Activated B cell treated with CpG ODN at 0.5 μM for 24 hours (primary cell): ENCODE results near the gene NDUFV2. TPM values are rescaled to one million over a fixed set of nuclear protein-coding genes. Genes with fewer than 3 reads are reported as not detected.
"Not testable (repeated sequence)": the region's sequence is repeated elsewhere in the genome, so short reads cannot be mapped to it uniquely, and the experiment has no call there.

Source experiments
- ATAC-seq: fragments of 200-7000 bp; cut with Tn5 transposase; one replicate; pipeline ENCODE4 v1.10.0; 2021; ENCODE audit warnings: low read depth, mild to moderate bottlenecking, moderate library complexity
- CTCF ChIA-PET: fragments of 350-600 bp; sonication (Branson Sonifier 250); formaldehyde crosslinking; loops from one replicate; lab custom pipeline; 2021; ENCODE audit warnings: antibody characterized with exemption; lab: Charles Lee
- POLR2A ChIA-PET: fragments of 350-600 bp; sonication (Branson Sonifier 250); formaldehyde crosslinking; loops from one replicate; lab custom pipeline; 2021; ENCODE audit warnings: antibody characterized with exemption; lab: Charles Lee
- DNase-seq: peaks from one replicate; pipeline ENCODE4 v3.0.0; 2022
- H3K27ac Mint-ChIP-seq: one replicate; pipeline ENCODE4 v1.8.0; 2020; ENCODE audit warnings: mixed read lengths
- H3K27me3 Mint-ChIP-seq: one replicate; pipeline ENCODE4 v1.8.0; 2021; ENCODE audit warnings: mixed read lengths
- H3K36me3 Mint-ChIP-seq: one replicate; pipeline ENCODE4 v1.8.0; 2021; ENCODE audit warnings: low read depth, mixed read lengths
- H3K4me1 Mint-ChIP-seq: one replicate; pipeline ENCODE4 v1.8.0; 2021; ENCODE audit warnings: mixed read lengths
- H3K4me3 Mint-ChIP-seq: one replicate; pipeline ENCODE4 v1.8.0; 2020; ENCODE audit warnings: mild to moderate bottlenecking, mixed read lengths
- H3K9me3 Mint-ChIP-seq: one replicate; pipeline ENCODE4 v1.8.0; 2020; ENCODE audit warnings: mixed read lengths
- intact Hi-C: fragments of 100-400 bp; cut with micrococcal nuclease; formaldehyde crosslinking; loops from one replicate; pipeline ENCODE4 v1.15.1; 2024
- total RNA-seq: library from RNA; stranded (reverse); gene quantifications from 2 replicates; pipeline ENCODE4 v1.2.3, GENCODE V29; 2022
- TF ChIP-seq, protein P1 (sequence below): fragments of 200-600 bp; IDR thresholded peaks from one replicate; pipeline ENCODE4 v1.8.0; 2022; ENCODE audit warnings: antibody characterized with exemption, mild to moderate bottlenecking

The NDUFV2 gene
- total RNA-seq, 1 donor from 2014 or later = 168 TPM

DNA sequence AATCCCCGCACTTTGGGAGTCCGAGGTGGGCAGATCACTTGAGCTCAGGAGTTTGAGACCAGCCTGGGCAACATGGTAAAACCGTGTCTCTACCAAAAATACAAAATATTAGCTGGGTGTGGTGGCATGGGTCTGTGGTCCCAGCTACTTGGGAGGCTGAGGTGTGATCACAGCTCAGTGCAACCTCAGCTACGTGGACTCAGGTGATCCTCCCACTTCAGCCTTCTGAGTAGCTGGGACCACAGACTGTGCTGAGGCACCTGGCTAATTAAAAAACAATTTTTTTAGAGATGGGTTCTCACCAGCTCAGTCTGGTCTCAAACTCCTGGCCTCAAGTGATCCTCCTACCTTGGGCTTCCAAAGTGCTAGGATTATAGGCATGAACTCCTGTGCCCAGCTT, 57.5 kb downstream of the NDUFV2 start:
- H3K4me1 Mint-ChIP-seq = peaks cover 43% of the 10 kb centered on the region
- no peak for ATAC-seq

DNA sequence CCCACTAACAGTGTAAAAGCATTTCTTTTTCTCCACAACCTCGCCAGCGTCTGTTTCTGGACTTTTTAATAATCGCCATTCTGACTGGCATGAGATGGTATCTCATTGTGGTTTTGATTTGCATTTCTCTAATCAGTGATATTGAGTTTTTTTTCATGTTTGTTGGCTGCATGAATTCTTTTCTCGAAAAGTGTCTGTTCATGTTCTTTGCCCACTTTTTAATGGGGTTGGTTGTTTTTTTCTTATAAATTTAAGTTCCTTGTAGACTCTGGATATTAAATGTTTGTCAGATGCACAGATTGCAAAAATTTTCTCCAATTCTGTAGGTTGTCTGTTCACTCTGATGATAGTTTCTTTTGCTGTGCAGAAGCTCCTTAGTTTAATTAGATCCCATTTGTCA, 60.2 kb downstream of the NDUFV2 start:
- H3K4me3 Mint-ChIP-seq, CTCF ChIA-PET, ATAC-seq, H3K27ac Mint-ChIP-seq, H3K27me3 Mint-ChIP-seq, DNase-seq, intact Hi-C loops: not testable (repeated sequence)
- H3K9me3 Mint-ChIP-seq = peaks cover 19% of the 10 kb centered on the region
- peaks cover 32% of the 10 kb centered on the region for H3K4me1 Mint-ChIP-seq
- H3K36me3 Mint-ChIP-seq = peaks cover 44% of the 10 kb centered on the region
- POLR2A ChIA-PET = interaction anchor here (0.6 kb wide), 1 partner anchor 20 kb away, joined by 4 read pairs; no protein-coding TSS in a partner anchor

More for the DNA sequence above, 57.5 kb downstream of the NDUFV2 start:
- peaks cover 54% of the 10 kb centered on the region for H3K36me3 Mint-ChIP-seq
- H3K27me3 Mint-ChIP-seq = no peaks in the 10 kb centered on the region
- no peak overlapping the region for H3K27ac Mint-ChIP-seq
- intact Hi-C loops = no loop called here
- H3K4me3 Mint-ChIP-seq = no peak overlapping the region
- TF ChIP-seq, protein P1, sequence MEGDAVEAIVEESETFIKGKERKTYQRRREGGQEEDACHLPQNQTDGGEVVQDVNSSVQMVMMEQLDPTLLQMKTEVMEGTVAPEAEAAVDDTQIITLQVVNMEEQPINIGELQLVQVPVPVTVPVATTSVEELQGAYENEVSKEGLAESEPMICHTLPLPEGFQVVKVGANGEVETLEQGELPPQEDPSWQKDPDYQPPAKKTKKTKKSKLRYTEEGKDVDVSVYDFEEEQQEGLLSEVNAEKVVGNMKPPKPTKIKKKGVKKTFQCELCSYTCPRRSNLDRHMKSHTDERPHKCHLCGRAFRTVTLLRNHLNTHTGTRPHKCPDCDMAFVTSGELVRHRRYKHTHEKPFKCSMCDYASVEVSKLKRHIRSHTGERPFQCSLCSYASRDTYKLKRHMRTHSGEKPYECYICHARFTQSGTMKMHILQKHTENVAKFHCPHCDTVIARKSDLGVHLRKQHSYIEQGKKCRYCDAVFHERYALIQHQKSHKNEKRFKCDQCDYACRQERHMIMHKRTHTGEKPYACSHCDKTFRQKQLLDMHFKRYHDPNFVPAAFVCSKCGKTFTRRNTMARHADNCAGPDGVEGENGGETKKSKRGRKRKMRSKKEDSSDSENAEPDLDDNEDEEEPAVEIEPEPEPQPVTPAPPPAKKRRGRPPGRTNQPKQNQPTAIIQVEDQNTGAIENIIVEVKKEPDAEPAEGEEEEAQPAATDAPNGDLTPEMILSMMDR = no peak
- ChIA-PET POLR2A (interaction anchor here (0.7 to 2.1 kb wide), 2 partner anchors 23 to 56 kb away, joined by 3 to 5 read pairs; partner anchors contain the start of gene ANKRD12), CTCF (no interaction called here)
- no peak for DNase-seq
- peaks cover 18% of the 10 kb centered on the region for H3K9me3 Mint-ChIP-seq

DNA sequence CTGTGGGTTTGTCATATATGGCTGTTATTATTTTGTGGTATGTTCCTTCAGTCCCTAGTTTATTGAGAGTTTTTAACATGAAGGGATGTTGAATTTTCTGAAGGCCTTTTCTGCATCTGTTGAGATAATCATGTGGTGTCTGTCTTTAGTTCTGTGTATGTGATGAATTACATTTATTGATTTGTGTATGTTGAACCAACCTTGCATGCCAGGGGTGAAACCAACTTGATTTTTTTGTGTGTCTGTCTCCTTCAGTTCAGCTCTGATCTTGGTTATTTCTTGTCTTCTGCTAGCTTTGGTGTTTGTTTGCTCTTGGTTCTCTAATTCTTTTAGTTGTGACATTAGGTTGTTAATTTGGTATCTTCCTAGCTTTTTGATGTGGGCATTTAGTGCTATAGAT, 61.6 kb downstream of the NDUFV2 start:
- peaks cover 32% of the 10 kb centered on the region for H3K4me1 Mint-ChIP-seq
- DNase-seq, ATAC-seq, H3K4me3 Mint-ChIP-seq, H3K27me3 Mint-ChIP-seq, H3K27ac Mint-ChIP-seq, CTCF ChIA-PET: not testable (repeated sequence)
- peaks cover 44% of the 10 kb centered on the region for H3K36me3 Mint-ChIP-seq
- POLR2A ChIA-PET = interaction anchor here (0.6 kb wide), 2 partner anchors 8 to 22 kb away, joined by 3 read pairs; no protein-coding TSS in a partner anchor
- intact Hi-C loops = loop anchor here (2.0 kb wide), 1 partner anchor 13 kb away; no protein-coding TSS in a partner anchor
- H3K9me3 Mint-ChIP-seq = peaks cover 19% of the 10 kb centered on the region

DNA sequence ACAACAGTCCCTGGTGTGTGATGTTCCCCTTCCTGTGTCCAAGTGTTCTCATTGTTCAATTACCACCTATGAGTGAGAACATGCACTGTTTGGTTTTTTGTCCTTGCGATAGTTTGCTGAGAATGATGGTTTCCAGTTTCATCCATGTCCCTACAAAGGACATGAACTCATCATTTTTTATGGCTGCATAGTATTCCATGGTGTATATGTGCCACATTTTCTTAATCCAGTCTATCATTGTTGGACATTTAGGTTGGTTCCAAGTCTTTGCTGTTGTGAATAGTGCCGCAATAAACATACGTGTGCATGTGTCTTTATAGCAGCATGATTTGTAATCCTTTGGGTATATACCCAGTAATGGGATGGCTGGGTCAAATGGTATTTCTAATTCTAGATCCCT, 63.4 kb downstream of the NDUFV2 start:
- DNase-seq, H3K4me3 Mint-ChIP-seq, H3K27ac Mint-ChIP-seq, H3K27me3 Mint-ChIP-seq, POLR2A ChIA-PET, CTCF ChIA-PET, ATAC-seq: not testable (repeated sequence)
- Mint-ChIP-seq H3K4me1 (peaks cover 46% of the 10 kb centered on the region), H3K36me3 (peaks cover 52% of the 10 kb centered on the region), H3K9me3 (peaks cover 19% of the 10 kb centered on the region)
- intact Hi-C loops = loop anchor here (2.0 kb wide), 1 partner anchor 15 kb away; no protein-coding TSS in a partner anchor

DNA sequence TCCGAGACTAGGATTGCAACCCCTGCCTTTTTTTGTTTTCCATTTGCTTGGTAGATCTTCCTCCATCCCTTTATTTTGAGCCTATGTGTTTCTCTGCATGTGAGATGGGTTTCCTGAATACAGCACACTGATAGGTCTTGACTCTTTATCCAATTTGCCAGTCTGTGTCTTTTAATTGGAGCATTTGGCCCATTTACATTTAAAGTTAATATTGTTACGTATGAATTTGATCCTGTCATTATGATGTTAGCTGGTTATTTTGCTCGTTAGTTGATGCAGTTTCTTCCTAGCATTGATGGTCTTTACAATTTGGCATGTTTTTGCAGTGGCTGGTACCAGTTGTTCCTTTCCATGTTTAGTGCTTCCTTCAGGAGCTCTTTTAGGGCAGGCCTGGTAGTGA, 67.0 kb downstream of the NDUFV2 start:
- H3K4me3 Mint-ChIP-seq, DNase-seq, ATAC-seq, H3K9me3 Mint-ChIP-seq, POLR2A ChIA-PET, H3K27me3 Mint-ChIP-seq, intact Hi-C loops, CTCF ChIA-PET: not testable (repeated sequence)
- H3K4me1 Mint-ChIP-seq = peaks cover 74% of the 10 kb centered on the region
- H3K27ac Mint-ChIP-seq = peak overlapping the region; percentile 50
- peaks cover 38% of the 10 kb centered on the region for H3K36me3 Mint-ChIP-seq

DNA sequence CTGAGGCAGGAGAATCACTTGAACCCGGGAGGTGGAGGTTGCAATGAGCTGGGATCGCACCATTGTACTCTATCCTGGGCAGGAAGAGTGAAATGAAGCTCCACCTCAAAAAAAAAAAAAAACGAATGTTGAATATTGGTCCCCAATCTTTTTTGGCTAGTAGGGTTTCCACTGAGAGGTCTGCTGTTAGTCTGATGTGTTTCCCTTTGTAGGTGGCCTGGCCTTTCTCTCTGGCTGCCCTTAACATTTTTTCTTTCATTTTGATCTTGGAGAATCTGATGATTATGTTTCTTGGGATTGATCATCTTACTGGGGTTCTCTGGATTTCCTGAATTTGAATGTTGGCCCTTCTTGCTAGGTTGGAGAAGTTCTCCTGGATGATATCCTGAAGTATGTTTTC, 69.4 kb downstream of the NDUFV2 start:
- CTCF ChIA-PET, DNase-seq, H3K4me3 Mint-ChIP-seq, H3K9me3 Mint-ChIP-seq, ATAC-seq, intact Hi-C loops, H3K27ac Mint-ChIP-seq, H3K27me3 Mint-ChIP-seq: not testable (repeated sequence)
- POLR2A ChIA-PET = interaction anchor here (0.7 kb wide), 1 partner anchor 15 kb away, joined by 4 read pairs; no protein-coding TSS in a partner anchor
- Mint-ChIP-seq H3K36me3 (peaks cover 40% of the 10 kb centered on the region), H3K4me1 (peaks cover 86% of the 10 kb centered on the region)

DNA sequence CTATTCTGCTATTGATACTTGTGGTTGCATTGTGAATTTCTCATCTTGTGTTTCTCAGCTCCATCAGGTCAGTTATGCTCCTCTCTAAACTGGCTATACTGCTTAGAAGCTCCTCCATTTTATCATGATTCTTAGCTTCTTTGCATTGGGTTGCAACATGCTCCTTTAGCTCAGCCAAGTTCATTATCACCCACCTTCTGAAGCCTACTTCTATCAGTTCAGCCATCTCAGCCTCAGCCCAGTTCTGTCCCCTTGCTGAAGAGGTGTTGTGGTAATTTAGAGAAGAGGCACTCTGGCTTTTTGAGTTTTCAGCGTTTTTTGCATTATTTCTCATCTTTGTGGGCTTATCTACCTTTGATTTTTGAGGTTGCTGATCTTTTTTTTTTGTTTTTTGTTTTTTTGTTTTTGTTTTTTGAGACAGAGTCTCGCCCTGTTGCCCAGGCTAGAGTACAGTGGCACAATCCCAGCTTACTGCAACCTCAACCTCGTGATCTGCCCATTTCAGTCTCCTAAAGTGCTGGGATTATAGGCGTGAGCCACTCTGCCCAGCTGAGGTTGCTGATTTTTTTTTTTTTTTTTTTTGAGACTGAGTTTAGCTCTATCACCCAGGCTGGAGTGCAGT, 70.1 kb downstream of the NDUFV2 start:
- POLR2A ChIA-PET = interaction anchor here (0.5 kb wide), 1 partner anchor 58 kb away, joined by 3 read pairs; no protein-coding TSS in a partner anchor
- peaks cover 3% of the 10 kb centered on the region for H3K9me3 Mint-ChIP-seq
- peaks cover 87% of the 10 kb centered on the region for H3K4me1 Mint-ChIP-seq
- DNase-seq = no peak
- no peak overlapping the region for H3K27ac Mint-ChIP-seq
- H3K36me3 Mint-ChIP-seq = peaks cover 43% of the 10 kb centered on the region
- no peak for ATAC-seq
- TF ChIP-seq, protein P1 = no peak
- no peaks in the 10 kb centered on the region for H3K27me3 Mint-ChIP-seq
- H3K4me3 Mint-ChIP-seq = no peak overlapping the region
- CTCF ChIA-PET = no interaction called here
- intact Hi-C loops = no loop called here
